DLD1 (cell line): Measurements from ENCODE around the gene CMTM5.

Experiments used
- in situ Hi-C: cut with HindIII; loops from 2 replicates; pipeline ENCODE4 v1.10.0; 2017; ENCODE audit warnings: low sequenced_read_pairs

Gene CMTM5, protein sequence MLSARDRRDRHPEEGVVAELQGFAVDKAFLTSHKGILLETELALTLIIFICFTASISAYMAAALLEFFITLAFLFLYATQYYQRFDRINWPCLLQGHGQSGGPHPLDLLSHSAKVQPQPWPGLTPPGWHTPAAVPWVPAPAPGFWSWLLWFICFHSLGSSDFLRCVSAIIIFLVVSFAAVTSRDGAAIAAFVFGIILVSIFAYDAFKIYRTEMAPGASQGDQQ

DNA sequence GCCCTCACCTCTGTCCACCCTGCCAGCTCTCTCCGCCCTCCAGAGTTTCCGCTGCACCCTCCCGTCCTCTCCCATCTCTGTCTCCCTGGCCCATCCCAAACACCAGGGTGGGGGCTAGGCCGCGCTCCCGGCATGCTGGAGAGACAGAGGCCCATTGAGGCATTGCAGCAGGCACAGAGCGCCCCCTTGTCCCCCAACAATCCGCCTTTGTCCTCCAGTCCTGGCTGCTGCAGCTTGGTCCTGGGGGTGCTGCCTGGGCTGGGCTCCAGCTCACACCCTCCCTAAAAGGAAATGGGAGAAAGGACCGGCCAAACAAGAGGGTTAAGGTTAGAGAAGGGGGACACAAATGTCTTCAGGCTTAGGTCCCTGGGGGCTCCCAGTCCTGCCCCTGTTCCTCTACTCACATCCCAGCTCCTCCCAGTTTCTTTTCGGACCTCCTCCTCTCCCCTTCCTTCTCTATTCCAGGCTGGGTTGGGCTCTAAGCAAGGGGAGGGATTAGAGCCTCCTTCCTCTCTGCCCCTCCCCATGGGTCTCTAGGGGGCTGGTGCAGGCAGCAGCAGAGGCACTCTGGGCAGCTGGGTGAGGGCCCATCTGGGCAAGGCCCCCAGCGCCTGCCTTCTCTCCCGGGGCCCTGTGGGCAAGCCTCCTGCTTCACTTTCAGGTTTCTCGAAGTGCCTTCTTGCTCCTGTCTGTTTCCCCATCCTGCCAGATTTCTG, at the start of gene CMTM5:
Gene CMTM5, plus strand, starts transcription at position 565 of the 716 bp plus-strand sequence. CDS start 206 bp downstream, outside the sequence.
- in situ Hi-C loops: no loop called here

DNA sequence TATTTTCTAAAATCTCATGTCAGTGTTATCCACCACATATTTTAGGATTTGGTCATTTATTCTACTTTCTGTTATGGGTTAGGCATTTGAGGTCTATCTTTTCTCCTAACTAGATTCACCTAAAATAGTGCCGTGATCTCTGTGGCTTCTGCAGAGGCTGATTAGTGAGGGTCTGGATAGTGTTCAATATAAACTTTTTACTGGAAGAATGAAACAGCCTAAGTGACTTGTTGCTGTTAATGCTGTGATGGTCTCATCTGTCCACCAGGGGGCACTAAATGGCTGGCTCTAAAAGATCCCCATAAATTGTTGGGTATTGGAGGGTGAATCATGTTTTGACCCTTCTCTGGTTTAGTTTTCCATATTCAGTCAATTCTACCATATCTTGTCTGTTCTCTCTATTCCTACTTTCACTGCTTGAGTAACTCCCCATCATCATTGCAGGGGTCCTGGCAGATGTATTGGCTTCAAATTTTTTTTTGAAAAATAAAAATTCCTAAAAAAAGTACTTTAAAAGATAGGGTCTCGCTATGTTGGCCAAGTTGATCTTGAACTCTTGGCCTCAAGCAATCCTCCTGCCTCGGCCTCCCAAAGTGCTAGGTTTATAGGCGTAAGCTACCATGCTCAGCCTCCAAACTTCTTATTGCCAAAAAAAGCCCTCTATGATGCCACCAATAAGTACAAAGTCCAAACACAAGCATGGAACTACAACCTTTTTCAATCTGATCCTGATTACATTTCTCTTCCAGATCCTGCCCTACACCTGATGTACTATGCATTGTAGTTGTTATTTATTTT, 48.7 kb upstream of the CMTM5 start:
- in situ Hi-C loops: no loop called here

DNA sequence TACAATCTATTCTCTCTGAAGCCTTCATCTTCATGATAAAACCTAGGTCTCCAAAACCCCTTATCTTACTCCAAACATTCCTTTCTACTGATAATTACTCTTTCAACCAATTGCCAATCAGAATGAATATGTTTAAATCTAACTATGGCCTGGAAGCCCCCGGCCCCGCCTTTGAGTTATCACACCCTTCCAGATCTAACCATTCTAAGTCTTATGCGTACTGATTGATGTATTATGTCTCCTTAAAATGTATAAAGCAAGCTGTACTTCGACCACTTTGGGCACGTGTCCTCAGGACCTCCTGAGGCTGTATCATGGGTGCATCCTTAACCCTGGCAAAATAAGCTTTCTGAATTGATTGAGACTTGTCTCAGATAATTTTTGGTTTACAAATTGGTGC, 41.2 kb upstream of the CMTM5 start:
- in situ Hi-C loops: no loop called here

DNA sequence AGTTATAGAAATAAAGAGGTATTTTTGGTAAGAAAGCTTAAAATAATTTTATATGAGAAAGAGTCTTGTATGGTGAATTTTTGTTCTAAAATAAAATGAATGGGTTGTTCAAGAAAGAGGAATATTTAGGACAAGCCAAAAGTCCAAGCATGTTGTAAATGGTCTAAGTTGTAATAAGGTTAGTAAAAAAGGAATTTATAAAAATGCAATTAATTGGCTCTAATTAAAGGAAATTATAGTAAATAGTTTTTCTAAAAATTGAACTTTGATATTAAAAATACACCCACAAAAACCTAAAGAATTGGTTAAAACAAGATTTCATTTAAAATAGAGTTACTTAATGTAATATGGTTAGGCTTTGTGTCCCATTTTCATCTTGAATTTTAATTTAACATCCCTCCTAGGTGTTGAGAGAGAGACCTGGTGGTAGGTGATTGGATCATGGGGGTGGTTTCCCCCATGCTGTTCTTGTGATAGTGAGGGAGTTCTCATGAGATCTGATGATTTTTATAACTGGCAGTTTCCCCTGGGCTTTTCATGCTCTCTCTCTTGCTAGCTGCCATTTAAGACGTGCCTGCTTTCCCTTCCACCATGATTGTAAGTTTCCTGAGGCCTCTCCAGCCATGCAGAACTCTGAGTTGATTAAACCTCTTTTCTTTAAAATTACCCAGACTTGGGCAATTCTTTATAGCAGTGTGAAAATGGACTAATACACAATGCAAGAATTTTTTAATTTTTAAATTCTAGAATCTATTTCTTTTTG, 37.2 kb upstream of the CMTM5 start:
- in situ Hi-C loops: no loop called here

DNA sequence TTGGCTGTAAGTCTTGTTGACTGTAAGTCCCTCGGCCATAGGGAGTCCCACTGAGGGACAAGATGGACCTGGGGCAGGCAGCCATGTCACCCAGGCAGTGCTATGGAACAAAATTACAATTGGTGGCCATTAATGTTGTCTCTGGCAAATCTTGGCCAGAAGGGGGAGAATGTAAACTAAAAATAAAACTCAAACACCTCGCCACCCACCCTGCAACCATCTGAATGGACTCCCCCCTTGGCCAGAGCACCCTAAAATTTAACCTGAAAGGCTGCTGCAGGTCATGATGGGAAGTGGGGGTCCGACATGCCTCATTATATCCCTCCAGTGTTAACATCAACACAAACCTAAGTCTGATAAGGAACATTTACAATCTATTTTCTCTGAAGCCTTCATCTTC, 32.4 kb upstream of the CMTM5 start:
- in situ Hi-C loops: no loop called here

DNA sequence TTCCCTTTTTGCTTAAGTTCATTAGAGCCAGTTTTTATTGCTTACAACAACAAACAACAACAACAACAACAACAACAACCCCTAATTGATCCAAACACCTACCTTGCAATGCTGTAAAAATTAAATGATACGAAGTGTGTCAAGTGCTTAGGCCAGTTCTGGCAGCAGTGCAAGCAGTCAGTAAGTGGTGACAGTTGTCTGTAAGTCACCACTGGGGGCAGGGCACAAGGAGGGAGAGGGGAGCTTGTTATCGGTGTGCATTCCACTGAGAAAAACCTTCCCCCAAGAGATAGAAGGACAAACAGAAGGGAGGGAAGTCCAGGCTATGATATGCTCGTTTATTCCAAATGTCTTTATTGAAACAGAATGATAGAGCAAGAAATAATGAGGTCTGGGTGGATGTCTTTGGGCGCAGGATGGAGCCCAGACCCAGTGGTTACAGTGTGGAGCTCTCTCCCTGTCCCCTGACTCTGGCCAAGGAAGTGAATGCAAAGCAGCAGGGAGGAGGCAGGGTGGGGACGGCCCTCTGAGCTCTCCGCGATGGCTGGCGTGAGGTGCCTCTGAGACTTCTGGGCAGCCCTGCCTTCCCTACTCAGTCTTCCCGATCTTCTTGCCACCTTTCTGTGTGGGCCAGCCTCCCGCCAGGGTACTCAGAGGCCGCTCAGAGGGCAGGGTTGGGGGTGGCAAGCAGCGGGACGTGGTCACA, 30.7 kb upstream of the CMTM5 start:
- in situ Hi-C loops: no loop called here

DNA sequence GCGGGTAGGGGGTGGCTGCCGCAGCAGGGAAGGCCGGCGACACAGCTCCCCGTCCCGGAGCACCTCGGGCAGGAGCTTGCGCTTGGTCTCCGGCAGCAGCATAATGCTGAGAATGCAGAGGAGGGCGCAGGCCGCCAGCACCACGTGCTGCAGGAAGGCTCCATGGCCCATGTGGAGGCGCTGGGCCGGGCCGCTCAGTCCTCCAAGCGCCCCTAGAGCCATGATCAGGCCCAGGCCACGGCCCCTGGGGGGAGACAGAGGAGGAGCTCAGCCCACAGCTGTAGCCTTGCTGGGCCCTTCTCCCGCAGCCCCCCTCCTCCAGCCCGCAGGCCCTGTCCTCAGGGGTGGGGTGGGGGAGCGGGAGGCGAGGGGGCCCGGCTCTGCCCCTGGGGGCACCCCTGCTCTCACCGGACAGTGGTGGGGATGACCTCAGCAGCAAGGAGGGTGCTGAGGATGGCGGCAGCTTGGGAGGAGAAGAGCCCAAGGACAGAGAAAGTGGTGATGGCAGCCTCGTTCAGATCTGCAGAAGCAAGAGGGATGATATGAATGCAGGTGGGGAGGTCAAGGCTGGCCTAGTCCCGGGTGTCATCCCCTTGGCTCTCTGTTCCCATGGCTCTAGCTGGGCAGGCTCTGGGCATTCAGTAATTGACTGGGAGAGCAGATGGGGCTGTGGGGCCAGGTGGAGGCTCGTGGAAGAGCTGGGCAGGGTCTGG, 30.0 kb upstream of the CMTM5 start:
- in situ Hi-C loops: no loop called here

DNA sequence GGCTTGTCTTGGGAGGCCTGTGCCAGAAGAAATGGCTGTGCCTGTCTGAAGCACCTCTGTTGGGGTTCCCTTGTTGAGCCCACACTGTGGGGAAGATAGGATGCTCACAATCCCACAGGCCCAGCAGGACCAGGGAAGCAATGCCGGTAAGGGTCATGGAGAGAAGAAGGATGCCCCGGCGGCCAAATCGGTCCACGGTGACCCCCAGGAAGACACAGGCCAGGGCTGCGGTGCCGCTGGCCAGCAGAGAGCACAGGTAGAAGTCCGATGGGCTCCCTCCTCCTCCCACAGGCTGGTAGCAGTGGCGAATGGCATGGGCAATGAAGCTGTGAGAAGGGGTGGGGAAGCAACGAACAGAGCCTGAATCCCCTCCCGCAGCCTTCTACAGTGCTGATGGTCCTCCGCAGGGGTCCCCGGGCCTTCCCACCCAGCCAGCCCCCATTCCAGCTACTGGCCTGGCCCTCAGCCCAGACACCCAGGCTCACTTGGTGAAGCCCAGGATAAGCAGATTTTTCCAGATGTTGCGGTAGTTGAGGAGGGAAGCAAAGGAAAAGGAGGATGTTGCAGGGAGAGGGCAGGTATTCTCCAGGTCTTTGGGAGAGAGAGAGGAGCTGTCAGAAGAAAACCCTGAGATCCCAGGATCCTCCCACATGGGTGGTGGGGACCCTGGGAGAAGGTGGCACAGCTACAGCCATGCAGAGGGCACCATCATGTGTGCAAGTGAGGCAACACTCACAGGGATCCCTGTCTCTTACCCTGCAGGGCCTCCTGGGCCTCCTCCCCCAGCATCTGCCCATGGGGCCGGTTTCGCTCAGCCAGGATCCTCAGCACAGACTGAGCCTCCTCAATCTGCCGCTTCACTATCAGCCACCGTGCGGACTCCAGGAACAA, 29.2 kb upstream of the CMTM5 start:
- in situ Hi-C loops: no loop called here

DNA sequence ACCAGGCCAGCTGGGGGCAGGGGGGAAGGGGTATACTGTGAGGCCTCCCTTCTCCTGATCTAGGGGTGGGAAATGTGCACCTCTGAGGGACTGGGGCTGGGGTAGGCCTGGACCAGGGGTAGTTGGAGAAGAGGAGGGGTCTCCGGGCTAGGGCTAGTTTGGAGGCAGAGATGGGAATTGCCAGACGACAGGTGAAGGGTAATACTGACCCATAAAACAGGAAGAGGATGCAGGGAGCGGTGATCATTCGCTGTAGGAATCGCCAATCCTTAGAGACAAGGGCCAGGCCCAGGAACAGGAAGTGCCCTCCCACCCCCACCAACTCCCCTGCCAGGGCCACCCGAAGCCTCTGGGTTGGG, 28.6 kb upstream of the CMTM5 start:
- in situ Hi-C loops: no loop called here

DNA sequence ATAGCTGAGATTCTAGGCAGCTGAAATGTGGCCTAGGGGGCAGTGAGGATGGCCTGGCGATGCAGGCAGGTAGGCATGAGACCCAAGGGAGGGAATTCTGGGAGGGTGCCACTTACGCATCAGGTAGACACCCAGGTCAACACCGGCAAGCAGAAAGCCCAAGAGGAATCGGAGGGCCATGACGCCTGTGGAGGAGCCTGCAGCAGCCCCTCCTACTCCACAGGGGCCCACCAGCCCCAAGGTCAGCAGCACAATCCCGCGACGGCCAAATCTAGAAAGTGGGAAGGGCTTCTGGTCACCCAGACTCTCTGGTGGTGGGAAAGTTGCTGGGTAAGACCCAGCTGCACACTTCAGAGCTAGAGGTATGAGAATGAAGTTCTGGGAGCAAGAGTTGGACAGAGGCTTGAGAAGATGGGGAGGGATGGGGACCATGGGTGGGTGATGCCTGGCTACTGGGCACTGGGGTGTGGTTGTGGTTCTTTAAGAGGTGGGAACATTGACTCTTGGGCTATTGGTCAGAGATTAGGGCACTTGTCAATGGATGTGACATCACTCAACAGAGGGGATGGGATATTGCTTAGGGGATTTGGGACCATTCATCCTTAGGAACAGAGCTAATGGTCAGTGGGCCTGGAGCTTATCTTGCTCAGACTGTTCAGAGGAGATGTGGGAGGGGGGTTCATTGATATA, 27.5 kb upstream of the CMTM5 start:
- in situ Hi-C loops: no loop called here

DNA sequence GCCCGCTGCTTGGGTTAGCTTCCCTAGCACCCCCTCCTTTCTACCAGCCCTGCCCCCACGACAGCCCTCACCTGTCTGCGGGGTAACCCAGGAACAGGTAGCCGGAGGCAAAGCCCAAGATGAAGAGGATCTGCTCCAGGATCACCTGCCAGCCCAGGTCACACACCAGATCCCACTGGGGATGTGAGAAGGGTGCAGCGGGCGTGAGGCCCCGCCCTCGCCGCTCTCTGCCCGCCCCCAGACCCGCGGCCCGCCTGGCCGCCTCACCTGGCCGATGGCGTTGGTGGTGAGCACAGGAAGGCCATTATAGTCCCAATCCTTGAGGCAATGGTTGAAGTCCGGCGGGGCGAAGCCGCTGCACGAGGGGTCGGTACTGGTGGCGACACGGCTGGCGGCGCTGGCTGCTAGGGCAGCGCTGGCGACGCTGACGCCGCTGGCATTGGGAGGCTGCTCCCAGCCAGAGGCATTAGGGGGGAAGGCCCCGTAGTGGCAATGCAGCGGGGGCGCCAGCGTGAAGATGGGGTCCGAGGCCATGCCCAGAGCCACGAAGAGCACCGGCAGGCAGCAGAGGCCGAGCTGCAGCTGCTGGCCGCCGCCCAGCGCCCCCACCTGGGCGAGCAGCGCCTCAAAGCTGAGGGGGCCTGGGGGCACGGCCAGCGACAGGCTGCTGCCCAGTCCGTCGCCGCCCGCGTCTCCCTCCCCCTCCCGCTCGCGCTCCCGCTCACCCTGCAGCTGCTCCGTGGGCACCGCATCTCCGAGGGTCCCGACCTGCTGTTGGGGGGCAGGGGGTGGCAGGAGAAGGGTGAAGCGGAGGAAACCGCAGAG, 25.0 kb upstream of the CMTM5 start:
- in situ Hi-C loops: no loop called here

DNA sequence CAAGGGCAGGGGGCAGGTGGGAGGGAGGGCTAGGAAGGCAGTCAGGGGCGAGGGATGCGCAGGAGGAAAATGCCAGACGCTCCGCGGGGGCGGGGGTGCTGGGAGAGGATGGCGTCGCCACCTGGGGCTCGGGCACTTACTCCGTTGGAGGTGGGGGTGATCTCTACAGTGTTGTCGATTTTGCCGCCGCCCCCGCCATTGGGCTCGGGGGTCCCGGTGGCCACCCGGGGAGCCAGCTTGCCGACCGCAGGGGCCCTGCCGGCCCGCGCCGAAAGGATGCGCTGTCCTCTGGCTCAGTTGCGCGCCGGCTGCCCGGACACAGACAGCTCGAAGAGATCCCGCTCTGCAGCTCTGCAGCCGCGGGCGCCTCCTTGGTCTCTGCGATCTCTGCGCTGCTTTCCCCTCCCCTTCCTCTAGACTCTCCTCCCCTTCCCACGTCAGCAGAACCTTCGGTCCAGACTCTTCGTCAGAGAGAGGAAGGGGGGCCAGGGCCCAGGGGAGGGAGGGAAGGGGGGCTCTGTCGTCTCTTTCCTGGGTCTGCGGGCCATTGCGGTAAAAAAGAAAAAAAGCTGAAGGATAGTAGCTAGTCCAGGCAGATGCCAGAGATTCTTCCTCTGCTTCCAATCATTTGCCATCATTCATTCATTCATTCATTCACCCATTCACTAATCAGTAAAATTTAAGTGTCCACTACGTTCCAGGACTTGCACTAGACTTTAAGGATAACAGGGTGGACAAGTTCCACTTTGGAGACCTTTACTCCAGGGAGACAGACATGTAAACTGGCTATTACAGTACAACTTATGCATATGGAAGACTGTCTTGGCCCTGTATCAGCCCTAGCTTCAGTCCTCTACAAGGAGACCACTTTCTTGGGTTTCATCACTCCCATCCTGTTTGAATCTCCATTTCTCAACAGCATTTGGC, 24.1 kb upstream of the CMTM5 start, which contains the start of gene SLC22A17:
Gene SLC22A17, minus strand, starts transcription at position 382 of the 927 bp plus-strand sequence.
- in situ Hi-C loops: no loop called here

DNA sequence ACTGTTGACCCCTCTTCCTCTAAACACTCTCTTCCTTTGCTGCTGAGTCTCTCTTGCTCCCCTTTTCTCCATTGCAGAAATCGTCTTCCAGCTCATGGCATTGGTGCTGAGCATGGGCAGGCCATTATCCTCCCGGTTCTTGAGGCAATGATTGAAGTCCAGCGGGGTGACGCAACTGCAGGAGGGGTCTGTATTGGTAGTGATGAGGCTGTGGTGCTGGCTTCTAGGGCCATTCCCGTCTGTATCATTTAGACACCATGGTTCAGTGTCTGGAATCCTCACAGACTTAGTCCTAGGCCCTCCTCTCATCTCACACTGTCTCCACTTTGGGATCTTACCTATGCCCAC, 23.4 kb upstream of the CMTM5 start:
- in situ Hi-C loops: no loop called here

DNA sequence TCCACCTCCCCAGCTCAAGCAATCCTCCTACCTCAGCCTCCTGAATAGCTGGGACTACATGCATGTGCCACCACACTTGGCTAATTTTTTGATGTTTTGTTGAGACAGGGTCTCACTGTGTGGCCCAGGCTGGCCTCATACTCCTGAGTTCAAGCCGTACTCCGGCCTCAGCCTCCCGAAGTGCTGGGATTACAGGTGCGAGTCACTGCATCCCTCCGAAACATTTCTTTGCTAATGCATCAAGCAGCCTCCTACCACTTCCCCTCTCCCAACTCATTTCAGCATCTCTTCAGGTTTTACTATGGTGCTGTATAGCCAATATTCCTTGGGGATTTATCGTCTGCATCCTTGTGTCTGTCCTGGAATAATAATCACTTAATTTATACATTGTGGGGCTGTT, 21.9 kb upstream of the CMTM5 start:
- in situ Hi-C loops: no loop called here

DNA sequence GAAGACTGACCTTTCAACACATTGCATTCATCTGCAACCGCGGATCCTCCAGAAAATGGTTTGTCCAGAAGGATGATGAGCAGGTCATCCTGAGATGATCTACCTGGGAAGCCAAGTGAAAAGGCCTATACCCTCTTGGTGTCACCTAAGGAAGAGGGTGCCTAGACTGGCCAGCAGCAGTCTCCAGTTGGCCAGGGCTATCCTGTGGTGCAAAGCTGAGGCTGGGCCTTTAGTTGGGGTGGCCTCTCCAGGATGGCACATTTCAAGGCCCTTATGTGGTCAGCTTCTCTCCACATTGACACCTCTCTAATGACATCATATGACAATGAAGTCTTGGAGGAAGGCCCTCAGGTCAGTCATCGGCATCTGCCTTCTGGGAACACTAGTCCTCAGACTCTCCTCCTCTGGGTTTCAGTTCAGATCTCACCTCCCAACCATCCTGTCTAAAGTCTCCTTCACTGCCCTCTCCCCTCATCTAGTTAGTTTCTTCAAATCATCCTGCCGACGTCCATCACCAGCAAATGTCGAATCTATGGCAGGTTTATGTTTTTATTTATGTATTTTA, 20.9 kb upstream of the CMTM5 start:
- in situ Hi-C loops: no loop called here

DNA sequence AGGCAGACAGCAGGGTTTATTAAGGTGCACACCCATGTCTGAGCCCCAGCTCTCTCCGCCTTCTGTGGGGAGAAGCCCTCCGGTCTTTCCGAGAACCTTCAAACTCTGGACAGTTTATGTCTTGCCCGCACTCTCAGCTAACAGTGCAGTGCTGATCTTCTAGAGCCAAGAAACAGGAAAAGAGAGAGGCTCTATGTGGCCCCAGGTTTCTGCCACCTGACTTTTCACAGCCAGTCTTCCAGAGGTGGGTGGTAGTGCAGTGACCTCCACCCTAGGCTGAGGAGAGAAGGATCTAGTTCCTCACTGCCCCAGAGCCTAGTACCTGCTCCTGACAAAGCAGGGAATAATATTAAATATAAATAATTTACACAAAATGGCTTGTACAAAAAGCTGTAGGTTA, 20.2 kb upstream of the CMTM5 start:
- in situ Hi-C loops: no loop called here
